ENCODE data around the gene MAEL.

MAEL gene

GRCh38 chr1:167057241-167057688 is 68.2 kb downstream of the MAEL start:
- peak; percentile 39 to 45 for DNase-seq

- DNase-seq, result peak; percentile 58 to 83
Observed at GRCh38 chr1:167059045-167059808, 70.1 kb downstream of the MAEL start.

GRCh38 chr1:167059809-167060107 is 70.7 kb downstream of the MAEL start:
- DNase-seq, result no peak

GRCh38 chr1:167060141-167061072 is 71.3 kb downstream of the MAEL start:
- no peak for DNase-seq

GRCh38 chr1:167061073-167061464 is 72.0 kb downstream of the MAEL start:
- no peak for DNase-seq

GRCh38 chr1:167064621-167065020 is 75.5 kb downstream of the MAEL start:
- DNase-seq, result no peak

GRCh38 chr1:167065471-167065870 is 76.4 kb downstream of the MAEL start:
- no peak for DNase-seq

GRCh38 chr1:167066333-167067122 is 77.4 kb downstream of the MAEL start:
- DNase-seq, result peak; percentile 70 to 89

- DNase-seq, result no peak
Observed at GRCh38 chr1:167067904-167068303, 78.8 kb downstream of the MAEL start.

- no peak for DNase-seq
Observed at GRCh38 chr1:167068761-167069160, 79.7 kb downstream of the MAEL start.

- no peak for DNase-seq
Observed at GRCh38 chr1:167071286-167071685, 82.2 kb downstream of the MAEL start.

Data from NCI-H446 (cell line).